ENCODE results near the gene CNTNAP2. TPM values are rescaled to one million over a fixed set of nuclear protein-coding genes. Genes with fewer than 3 reads are reported as not detected.
A peak's percentile ranks its signal among the peaks of the same experiment; 100 is the strongest.

CNTNAP2 gene
- total and polyA plus RNA-seq, 8 donors: 0.94 to 42.5 (median 38.6) TPM

- intact Hi-C loops (cut with DNase I): no loop called here
- no peaks in the 10 kb centered on the region for H3K27me3 ChIP-seq
- TF ChIP-seq CTCF (IDR thresholded peaks at IDR 0.05): no peak
- no peak overlapping the region for H3K27ac ChIP-seq
- H3K4me3 ChIP-seq: no peak overlapping the region
- no peaks in the 10 kb centered on the region for H3K9me3 ChIP-seq
- ATAC-seq (no peak), DNase-seq (no peak)
- no peaks in the 10 kb centered on the region for H3K36me3 ChIP-seq
- H3K4me1 ChIP-seq: no peaks in the 10 kb centered on the region
Measured at GRCh38 chr7:146084086-146084485, 32.5 kb upstream of the CNTNAP2 start.

- Histone ChIP-seq H3K4me3 (no peak overlapping the region), H3K4me1 (no peaks in the 10 kb centered on the region), H3K9me3 (no peaks in the 10 kb centered on the region), H3K27ac (no peak overlapping the region), H3K27me3 (no peaks in the 10 kb centered on the region), H3K36me3 (no peaks in the 10 kb centered on the region)
- TF ChIP-seq CTCF (IDR thresholded peaks at IDR 0.05): peak in 1 of 2 donors; percentile 49
- ATAC-seq: peak; percentile 77
- intact Hi-C loops (cut with DNase I): no loop called here
- peak in 2 of 4 donors; percentile 24 to 27 for DNase-seq
Measured at GRCh38 chr7:146090023-146090645, 26.5 kb upstream of the CNTNAP2 start.

GRCh38 chr7:146094356-146094755, 22.2 kb upstream of the CNTNAP2 start:
- Histone ChIP-seq H3K27ac (no peak overlapping the region), H3K36me3 (no peaks in the 10 kb centered on the region), H3K4me1 (no peaks in the 10 kb centered on the region), H3K27me3 (no peaks in the 10 kb centered on the region), H3K4me3 (no peak overlapping the region), H3K9me3 (no peaks in the 10 kb centered on the region)
- no peak for TF ChIP-seq CTCF (IDR thresholded peaks at IDR 0.05)
- intact Hi-C loops (cut with DNase I): no loop called here
- DNase-seq (peak in 1 of 4 donors; percentile 38), ATAC-seq (no peak)

- no peaks in the 10 kb centered on the region for H3K9me3 ChIP-seq
- intact Hi-C loops (cut with DNase I): no loop called here
- ATAC-seq (no peak), DNase-seq (no peak)
- H3K27ac ChIP-seq: no peak overlapping the region
- no peak for TF ChIP-seq CTCF (IDR thresholded peaks at IDR 0.05)
- H3K36me3 ChIP-seq: no peaks in the 10 kb centered on the region
- no peaks in the 10 kb centered on the region for H3K27me3 ChIP-seq
- H3K4me3 ChIP-seq: no peak overlapping the region
- H3K4me1 ChIP-seq: no peaks in the 10 kb centered on the region
Measured at GRCh38 chr7:146096994-146097393, 19.6 kb upstream of the CNTNAP2 start.

- intact Hi-C loops (cut with DNase I): no loop called here
- Histone ChIP-seq H3K36me3 (no peaks in the 10 kb centered on the region), H3K4me3 (no peak overlapping the region), H3K4me1 (no peaks in the 10 kb centered on the region), H3K9me3 (no peaks in the 10 kb centered on the region), H3K27ac (no peak overlapping the region), H3K27me3 (no peaks in the 10 kb centered on the region)
- no peak for TF ChIP-seq CTCF (IDR thresholded peaks at IDR 0.05)
- DNase-seq (no peak), ATAC-seq (no peak)
Measured at GRCh38 chr7:146106319-146106718, 10.3 kb upstream of the CNTNAP2 start.

Measured in left lung (tissue), 10 donors.